Stimulated activated CD8-positive, alpha-beta memory T cell treated with anti-CD3 and anti-CD28 coated beads, Interleukin-15, amount 100 ng/mL, for 1 hour (primary cell): ENCODE results near the gene NRTN.

Experiments
- DNase-seq: peaks from one replicate; pipeline ENCODE4 v3.0.0-alpha.2; 2020; ENCODE audit warnings: low read depth

The NRTN gene

DNA sequence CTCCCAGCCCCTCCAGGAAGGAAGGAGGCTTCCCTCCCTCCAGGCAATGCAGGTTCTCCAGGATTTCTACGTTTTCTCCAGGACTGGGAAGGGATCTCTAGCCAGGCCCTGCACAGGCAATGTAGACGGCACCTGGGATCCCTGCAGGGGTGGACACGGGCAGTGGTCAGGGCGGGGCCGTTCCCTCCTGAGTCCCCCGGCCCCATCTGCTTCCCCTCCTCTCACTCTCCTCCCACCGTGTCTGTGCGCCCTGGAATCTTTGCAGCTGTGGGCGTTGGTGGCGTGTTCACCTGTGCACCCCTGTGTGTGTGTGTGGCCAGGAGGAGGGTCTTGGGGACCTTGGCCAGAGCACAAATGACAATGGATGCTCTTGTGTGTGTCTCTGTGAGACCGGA lies 10.0 kb downstream of the NRTN start:
- DNase-seq = no peak

DNA sequence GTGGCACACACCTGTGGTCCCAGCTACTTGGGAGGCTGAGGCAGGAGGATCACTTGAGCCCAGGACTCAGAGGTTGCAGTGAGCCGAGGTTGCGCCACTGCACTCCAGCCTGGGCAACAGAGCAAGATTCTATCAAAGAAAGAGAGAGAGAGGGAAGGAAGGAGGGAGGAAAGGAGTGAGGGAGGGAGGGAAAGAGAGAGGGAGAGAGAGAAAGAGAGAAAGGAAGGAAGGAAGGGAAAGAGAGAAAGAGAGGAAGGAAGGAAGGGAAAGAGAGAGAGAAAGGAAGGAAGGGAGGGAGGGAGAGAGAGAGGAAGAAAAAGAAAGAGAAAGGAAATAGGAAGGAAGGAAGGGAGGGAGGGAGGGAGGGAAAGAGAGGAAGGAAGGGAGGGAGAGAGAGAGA lies 12.4 kb downstream of the NRTN start:
- DNase-seq = no peak

DNA sequence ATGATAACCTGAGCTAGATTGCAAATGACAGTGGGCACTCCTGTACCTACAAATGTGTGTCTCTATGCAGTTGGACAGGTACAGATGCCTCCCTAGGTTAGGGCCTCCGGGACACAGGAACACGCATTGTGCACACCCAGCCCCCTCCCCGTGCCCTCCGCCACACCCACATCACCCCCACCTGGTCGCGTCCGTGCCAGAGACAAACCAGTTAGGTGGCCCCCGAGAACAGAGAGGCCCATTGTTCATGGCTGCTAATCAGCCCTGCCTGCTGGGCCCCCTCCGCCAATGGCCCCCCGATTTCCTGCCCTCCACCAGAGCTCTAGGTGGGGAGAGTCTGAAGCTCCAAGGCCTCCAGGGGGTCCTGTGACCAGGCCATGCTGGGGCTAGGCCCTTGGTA lies 13.7 kb downstream of the NRTN start:
- no peak for DNase-seq

DNA sequence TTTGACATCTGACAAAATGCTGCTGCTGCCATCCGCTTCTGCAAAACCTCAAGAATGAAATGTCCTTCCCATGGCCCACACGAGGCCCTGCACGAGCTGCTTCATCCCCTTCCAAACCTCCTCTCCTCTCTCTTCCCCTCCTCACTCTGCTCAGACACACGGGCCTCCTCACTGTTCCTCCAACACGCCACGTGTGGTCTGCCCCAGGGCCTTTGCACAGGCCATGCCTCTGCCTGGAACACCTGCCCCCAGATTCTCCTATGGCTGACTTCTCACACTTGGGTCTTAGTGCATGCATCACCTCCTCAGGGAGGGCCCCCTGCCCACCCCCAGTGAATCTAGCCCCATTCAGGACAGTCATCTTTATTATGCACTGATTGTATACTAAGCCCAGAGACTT lies 15.9 kb downstream of the NRTN start:
- no peak for DNase-seq

DNA sequence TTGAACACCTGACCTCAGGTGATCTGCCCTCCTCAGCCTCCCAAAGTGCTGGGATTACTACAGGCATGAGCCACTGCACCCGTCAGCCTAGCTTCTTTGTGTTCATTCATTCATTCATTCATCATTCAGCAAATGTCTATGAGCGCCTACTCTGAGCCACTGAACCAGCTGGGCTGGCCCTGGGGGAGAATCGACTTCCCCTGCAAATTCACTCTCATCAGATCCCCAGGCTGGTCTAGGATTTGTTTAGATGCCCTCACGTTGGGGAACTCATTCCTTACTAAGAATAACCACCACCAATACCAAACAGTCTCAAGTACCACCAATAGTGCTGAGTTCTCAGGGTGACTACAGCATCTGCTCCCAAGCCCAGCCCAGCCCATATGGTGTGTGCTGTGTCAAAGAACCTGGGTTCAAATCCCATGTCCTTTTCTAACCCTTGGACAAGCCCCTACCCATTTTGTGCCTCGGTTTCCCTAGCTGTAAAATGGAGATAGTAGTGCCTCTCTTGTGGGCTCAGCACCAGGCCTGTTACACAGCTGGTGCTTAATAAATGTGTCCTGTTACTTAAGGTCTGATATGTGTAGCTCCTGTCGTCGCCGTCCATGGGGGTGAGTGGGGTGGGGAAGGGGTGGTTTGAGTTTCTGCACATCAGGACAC lies 16.8 kb downstream of the NRTN start:
- no peak for DNase-seq

DNA sequence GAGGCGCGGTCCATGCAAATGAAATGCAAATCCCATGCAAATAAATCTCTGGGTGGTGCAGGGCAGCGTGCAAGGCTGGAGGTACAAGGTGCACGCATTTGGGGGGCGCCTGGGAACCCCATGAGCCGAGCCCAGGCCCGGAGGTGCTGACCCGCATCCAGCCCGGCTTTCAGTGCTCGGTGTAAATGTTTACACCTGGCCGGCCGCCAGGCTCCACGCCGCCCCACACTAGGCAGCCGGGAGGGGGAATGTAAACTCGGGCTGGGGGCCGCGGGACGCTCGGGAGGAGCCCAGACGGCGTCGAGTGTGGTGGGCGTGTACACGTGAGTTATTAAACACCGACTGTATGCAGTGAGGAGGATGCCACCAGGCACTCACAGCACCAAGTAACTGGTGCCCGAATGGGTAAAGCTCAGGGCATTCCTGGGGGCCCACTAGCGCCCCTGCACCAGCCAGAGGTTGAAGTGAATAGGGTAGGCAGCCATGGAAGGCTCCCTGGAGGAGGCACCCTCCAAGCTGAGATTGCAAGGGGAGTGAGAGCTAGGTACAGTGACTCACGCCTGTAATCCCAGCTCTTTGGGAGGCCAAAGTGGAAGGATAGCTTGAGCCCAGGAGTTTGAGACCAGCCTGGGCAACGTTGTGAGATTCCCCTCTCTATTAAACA lies 17.4 kb downstream of the NRTN start:
- DNase-seq = no peak

DNA sequence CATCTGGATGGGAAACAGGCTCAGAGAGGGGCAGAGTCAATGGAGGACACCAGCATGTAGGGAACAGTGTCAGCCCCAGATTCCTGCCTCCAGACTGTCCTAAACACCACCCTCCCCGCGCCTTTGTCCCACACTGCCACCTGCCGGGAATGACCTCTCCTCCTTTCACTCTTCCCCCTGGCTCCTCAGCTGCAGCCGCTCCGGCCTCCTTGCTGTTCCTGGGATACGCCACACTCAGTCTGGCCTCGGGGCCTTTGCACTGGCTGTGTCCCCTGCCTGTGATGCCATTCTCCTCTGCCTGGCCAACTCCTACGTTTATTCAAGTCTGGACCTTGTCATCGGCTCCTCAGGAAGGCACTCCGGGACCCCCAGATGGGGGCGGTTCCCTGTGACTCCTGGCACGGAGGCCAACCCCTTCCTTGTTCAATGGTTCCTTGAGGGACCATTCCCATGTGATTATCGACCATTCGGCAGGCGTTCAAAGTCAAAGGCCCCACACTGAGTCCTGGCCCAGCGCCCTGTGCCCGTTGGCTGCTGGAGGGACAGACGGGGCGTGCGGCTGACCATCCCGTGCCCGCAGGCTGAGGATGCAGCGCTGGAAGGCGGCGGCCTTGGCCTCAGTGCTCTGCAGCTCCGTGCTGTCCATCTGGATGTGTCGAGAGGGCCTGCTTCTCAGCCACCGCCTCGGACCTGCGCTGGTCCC lies 18.9 kb downstream of the NRTN start:
- DNase-seq = no peak

DNA sequence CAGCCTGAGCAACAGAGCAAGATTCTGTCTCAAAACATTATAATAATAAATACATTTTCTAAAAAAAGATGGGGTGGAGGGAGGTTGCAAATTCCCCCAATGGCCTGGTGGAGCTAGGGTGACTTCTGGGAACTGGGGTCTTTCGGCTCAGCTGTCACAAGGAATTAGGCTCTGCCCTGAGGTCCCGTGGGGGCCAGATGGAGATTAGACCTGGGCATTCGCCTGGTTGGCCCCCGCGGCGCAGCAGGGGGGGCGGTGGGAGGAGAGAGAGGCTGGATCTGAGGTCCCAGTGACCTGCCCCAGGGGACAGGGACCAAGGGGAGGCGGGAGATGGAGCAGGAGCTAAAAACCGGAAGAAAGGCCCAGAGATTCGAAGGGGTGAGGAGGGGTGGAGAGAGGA lies 19.9 kb downstream of the NRTN start:
- DNase-seq = no peak

DNA sequence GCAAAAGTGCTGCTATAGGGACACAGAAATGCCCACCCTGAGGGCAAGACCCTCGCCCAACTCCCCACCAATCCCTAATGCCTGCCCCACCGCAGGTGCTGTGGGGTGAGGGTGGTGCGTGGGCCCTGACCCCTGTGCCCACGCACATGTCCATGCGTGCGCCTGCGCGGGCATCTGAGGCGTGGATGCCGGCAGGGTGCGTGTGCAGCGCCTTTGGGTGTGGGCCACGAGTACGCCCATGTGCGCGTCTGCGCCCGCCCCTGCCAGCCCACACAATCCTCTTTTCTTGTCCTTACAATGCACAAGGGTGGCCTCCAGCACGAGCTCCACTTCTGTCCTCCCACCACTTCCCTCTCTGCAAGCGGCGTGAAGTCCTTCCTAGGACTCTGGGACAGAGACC lies 20.3 kb downstream of the NRTN start:
- no peak for DNase-seq

DNA sequence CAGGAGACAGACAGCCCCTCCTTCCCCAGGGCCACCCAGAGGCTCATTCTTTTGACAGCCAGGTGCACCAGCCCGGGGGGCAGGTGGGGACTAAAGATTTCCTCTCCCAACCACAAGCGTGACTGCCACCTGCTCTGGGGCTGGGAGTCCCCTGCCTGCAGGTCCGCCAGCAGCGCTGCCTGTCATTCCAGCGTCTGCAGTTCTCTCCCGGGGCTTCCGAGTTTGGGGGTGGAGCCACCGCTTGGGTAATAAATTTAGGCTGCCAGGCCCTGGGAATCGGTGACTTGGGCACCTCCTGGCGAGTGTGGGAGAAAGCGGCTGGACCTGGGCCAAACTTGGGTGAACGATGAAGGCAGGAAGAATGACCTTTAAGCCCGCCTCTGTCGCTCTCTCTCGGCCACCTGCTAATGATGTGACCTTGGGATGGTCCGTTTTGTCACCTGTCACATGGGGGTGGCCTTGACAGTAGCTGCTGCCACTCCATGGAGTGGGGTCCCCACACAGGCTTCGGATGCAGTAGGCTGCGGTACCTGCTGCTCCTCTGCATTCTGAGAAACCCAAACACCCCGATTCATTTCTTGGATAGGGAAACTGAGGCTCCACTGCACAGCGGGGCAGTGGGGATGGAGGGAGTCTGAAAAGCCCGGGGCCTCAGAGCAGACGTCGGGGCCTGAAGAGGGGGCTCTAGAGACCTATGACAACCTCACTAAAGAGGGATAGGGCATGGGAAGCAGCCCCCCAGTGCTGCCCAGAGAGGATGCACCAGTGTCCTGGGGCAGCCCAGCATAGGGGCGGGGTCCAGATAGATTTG lies 21.9 kb downstream of the NRTN start:
- DNase-seq = no peak

DNA sequence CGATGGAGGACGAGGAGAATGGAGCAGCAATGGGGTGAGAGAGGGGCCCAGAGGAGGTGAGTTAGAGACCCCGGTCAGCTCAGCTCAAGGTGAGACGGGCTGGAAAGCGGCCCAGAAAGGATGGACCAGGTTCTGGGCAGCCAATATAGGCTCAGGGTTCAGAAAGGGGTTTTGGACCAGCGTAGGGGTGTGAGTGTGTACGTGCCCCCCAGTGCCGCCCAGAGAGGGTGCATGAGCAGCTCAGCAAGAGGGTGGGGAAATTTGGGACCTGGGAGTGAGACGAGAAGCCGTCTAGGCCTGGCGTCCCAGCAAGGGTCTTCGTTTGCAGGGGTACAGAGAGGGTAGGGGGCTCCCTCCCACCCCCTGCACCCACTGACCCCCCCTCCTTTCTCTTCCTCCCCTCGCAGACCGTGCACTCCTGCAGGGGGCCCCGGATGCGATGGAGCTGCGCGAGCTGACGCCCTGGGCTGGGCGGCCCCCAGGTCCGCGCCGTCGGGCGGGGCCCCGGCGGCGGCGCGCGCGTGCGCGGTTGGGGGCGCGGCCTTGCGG lies 22.5 kb downstream of the NRTN start:
- no peak for DNase-seq

DNA sequence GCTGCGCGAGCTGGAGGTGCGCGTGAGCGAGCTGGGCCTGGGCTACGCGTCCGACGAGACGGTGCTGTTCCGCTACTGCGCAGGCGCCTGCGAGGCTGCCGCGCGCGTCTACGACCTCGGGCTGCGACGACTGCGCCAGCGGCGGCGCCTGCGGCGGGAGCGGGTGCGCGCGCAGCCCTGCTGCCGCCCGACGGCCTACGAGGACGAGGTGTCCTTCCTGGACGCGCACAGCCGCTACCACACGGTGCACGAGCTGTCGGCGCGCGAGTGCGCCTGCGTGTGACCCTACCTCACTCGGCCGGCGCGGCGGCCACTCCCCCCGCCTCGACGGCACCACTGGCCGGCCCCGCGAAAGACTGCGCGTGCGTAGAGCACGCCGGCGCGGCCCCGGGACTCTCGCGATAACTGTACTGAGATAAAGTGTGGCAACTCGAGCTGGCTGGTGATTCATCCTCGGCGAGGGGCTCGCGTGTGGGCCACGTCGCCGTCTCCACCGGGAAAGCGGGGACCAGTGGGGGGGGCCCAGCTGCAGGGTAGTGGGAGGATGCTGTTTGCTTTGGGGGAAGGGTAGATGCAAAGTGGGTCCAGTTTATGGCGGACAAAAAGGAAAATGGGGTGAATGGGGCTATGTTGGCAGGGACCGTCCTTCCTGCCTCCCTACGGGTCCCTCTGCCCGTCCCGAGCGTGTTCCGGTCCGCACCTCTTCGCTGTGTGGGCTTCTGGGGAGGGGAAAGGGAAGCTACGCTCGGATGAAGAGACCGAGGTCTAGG lies 23.2 kb downstream of the NRTN start:
- DNase-seq = peak; percentile 78

DNA sequence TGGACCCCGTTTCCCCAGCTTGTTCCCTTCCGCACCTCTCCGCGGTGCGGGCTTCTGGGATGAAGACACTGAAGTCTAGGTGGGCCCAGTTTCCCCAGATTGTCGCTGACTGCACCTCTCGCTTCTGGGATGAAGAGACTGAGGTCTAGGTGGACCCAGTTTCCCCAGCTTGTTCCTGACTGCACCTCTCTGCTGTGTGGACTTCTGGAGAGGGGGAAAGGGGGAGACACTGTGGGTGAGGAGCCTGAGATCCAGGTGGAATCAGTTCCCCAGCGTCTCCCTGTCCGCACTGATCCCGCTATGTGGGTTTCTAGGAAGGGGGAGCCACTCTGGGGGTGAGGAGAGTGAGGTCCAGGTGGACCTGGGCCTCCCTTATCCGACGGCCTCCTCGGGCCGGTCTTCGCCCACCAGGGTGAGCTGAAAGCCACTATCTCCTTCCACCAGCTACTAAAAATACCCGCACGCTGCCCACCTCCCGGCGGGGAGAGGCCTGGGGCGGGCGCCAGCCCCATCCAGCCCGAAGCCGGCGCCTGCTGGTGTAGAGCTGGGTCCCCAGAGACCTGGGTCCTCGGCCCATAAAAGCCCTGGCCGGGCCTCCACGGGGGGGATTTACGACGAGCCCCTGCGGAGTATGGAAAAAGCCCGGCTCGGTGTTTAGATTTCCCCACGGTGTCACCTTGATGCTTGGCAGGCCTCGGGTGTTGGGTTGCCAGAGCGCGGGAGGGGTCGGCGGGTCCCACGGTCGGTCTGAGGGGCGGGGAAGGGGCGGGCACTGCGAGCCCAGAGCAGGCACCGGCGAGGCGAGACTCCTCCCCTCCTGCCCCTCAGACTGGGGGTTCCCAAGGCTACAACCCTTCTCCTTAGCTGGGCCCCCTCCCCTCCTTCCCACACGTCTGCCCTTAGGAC lies 24.0 kb downstream of the NRTN start:
- no peak for DNase-seq

DNA sequence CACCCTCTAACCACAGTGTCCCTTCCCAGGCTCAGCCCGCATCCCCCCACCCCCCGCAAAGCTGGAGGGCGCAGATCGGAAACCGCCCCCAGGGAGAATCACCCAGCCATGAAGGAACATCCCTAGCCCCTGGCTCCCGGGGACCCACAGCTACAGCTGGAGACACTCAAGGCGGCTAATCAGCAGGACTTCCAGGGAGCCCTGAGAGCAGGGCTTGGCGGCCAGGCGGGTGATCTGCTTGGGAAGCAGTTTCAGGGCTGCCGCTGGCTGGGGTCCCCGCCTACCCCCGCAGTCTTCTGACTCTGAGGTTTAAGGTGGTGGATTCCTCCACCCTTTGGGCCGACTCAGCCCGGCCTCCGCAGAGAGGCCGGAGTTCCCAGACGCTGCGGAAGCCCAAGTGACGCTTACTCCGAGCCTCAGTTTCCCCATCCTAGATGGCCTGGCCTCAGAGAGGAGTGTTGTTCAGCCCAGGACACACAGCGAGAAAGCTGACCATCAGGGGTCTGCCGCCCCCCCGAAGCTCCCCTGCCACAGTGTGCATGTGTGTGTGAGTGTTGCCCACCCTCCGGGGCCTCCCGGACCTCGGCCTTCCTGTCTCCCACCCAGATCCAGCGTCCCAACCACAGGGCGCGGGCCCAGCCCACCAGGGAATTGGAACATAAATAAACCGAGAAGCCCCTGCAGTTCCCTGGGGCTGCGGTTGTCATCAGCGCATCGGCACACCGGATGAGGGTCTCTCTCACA lies 24.9 kb downstream of the NRTN start:
- DNase-seq = no peak

DNA sequence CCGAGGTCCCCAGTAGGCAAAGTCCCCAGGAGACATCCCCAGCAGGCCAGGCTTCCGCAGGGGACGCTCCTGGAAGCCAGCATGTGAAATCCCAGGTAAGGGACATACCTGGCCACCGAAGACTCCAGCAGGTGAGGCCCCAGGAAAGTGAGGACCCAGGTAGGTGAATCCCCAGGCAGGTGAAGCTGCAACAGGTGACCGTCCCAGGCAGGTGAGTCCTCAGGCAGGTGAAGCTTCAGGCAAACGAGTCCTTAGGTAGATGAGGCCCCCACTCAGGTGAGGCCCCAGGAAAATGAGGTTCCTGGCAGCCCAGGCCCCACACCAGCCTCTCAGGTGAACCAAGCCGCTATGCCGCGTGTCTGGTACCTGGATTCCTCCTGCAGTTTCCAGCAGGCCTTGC lies 26.3 kb downstream of the NRTN start:
- no peak for DNase-seq

DNA sequence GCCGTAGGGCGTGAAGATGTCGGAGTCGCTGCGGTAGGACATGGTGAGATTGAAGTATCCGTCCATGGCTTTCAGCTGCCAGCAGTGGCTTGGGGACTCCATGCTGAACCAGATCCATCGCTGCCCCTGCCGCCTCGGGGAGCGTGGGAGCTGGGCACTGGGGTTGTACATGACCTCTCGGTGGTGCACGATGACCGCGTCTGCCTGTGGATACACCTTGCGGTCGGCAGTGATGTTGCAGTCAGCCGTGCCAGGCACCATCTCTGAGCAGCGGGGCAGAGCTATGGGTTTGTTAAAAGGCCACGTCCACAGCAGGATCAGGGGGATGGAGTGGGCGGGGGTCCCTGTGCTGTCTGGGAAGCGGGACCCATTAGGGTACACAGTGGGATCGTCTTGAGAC lies 27.2 kb downstream of the NRTN start:
- DNase-seq = no peak

DNA sequence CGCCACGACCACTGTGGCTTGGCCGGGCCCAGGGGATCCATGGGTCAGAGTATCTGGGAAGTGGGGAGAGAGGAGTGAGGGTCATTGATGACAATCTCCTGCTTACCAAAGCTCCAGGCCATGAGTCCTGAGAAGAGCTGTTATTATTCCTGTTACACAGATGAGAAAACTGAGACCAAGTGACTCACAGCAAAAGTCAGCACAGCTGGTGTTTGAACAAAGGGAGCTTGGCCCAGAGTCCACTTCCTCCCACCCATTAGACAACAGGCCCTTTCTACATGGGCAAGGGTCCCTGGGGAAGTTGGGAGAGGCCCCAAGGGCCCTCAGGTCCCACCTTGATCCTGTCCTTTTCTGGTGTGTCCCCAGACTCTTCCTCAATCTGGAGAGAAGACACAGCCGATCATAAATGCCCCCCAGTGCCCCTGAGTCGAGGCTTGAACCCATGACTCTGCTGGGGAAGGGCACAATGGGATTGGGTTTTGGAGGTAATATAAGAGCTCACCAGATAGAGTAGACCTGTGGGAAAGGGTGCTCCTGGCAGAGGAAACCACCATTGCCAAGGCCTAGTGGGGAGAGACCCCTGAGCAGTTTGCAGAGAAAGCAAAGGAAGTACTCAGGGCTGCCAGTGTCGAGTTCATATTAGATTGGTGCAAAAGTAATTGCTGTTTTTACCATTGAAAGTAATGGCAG lies 27.8 kb downstream of the NRTN start:
- no peak for DNase-seq

DNA sequence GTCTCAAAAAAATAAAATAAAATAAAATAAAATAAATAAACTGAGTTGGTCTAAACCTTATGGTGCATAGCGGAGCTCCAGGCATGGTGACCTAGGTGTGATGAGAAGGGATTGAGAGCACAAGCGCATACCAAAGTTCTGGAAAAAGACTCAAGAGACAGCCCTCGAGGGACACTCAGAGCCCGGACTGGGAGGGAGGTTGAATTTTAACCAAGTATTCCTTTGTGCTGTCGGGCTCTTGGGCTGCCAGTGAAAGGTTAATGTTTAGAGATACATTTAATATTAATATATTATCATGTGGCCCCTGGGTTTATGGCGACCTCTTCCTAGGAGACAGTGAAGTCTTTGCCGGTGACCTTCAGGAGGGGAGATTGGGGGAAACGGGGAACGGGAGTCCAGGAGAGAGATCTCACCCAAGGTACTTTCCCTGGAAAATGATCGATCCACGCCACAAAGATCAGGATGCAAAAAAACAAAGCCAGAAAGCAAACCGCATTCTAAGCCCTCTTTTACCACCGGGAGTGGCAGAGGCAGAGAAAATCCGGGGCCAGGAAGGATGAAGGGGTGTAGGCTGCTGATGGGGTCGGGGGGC lies 33.0 kb downstream of the NRTN start:
- DNase-seq = no peak
